ENCODE data around the gene STARD7.

GRCh38 chr2:96143231-96143847, 65.3 kb downstream of the STARD7 start:
- TF ChIP-seq MYC (IDR thresholded peaks at IDR 0.05; ENCODE audit: low read depth, low read length) (no peak), POLR2A (IDR thresholded peaks at IDR 0.05; ENCODE audit: low read depth, low read length) (no peak), EZH2 (IDR thresholded peaks at IDR 0.05; ENCODE audit: borderline replicate concordance, low read depth, low read length, severe bottlenecking) (no peak), FOS (IDR thresholded peaks at IDR 0.05; ENCODE audit: borderline replicate concordance, insufficient read depth, low read length) (no peak), MAX (IDR thresholded peaks at IDR 0.05; ENCODE audit: insufficient read depth, insufficient read length) (no peak), JUN (IDR thresholded peaks at IDR 0.05; ENCODE audit: borderline replicate concordance, insufficient read depth, insufficient read length, low read depth) (no peak)
- TF ChIP-seq, protein P1, sequence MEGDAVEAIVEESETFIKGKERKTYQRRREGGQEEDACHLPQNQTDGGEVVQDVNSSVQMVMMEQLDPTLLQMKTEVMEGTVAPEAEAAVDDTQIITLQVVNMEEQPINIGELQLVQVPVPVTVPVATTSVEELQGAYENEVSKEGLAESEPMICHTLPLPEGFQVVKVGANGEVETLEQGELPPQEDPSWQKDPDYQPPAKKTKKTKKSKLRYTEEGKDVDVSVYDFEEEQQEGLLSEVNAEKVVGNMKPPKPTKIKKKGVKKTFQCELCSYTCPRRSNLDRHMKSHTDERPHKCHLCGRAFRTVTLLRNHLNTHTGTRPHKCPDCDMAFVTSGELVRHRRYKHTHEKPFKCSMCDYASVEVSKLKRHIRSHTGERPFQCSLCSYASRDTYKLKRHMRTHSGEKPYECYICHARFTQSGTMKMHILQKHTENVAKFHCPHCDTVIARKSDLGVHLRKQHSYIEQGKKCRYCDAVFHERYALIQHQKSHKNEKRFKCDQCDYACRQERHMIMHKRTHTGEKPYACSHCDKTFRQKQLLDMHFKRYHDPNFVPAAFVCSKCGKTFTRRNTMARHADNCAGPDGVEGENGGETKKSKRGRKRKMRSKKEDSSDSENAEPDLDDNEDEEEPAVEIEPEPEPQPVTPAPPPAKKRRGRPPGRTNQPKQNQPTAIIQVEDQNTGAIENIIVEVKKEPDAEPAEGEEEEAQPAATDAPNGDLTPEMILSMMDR (IDR thresholded peaks at IDR 0.05; ENCODE audit: extremely low read depth in 1 of 2, insufficient read depth in 1 of 2, low read depth in 1 of 2, low read length in 2 of 2) = no peak
